NCI-H2227 (cell line): ENCODE data around the gene IKZF3.
"Not testable (repeated sequence)": the region's sequence is repeated elsewhere in the genome, so short reads cannot be mapped to it uniquely, and the experiment has no call there.

Experiments
- DNase-seq: peaks from one replicate; lab custom pipeline; 2025; ENCODE audit not compliant: unreplicated experiment; lab: John Stamatoyannopoulos, UW

Gene IKZF3

DNA sequence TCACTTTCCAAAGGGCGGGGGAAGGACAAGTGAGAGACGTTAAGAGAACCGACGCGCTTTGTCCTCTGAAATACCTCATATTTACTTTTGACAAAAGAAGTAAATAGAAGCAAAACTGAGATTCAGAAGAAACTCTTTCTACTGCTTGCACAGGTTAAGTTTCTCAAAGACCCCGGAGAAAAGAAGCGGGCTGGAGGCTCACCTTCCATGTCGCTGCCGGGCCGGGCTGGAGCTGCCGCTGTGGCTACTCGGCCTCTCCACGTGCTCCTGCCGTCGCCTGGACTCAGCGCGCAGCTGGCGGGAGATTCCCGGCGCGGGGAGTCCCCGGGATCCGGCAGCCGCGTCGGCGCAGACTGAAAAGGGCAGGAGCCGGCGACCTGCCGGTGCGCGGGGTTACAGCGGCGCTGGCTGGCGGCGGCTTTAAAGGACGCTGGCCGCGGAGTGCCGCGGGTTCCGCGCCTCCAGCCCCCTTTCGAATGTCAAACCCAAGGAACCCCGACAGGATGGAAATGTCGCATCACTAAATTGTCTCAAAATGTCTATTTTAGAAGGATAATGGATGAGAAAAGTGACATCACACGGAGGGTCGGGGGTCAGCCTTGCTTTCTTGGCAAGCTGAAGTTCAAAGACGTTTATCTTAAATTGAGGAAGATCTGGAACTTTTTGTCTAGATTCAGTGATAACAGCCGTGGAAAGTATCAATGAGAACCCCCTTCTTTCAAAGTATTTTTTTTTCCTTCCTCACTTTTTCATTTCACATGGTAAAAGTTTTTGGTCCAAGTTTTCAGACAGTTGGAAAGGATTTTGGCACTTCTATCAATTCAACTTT lies at the start of gene IKZF3:
Gene IKZF3 (minus strand): TSS at position 395 of the 829 bp plus-strand sequence. CDS start 186 bp downstream, at position 209.
- peak; percentile 36 for DNase-seq

DNA sequence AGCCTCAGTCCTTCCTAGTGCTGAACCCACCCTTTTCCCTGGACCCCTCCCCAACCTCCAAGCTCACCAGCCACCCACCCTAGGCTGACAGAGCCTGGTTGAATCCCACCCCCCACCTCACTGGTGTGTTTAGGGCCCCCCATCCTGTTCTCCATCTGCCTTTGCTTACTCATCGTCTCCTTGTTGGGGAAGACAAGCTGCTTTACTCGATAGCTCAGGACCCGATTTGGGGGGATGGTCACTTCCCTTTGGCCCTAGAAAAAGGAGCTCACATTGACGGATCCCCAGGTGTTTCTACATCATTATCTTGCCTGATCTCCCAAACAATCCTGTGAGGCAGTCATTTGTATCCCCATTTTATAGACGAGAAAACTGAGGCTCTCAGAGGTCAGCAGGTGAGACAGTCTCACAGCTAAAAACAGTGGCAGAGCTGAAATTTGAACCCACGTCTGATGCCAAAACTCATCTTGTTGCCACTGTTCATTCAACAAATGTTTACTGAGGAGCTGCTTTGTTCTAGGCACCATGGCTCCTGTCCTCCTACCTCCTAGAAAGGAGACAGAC lies 44.8 kb upstream of the IKZF3 start:
- no peak for DNase-seq

DNA sequence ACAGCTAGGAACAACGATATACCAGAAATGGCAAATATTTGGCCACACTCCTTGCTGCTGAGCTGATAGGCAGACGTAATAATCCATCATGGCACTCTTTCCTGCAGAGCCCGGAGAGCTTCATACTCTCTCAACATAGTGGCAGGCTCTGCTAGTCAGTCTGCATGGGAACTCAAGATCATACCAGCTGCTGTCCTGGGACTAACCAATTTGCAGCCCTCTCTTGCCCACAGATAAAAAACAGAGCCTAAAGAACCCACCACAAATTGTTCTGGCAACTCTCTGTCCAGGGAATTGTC lies 40.8 kb upstream of the IKZF3 start:
- no peak for DNase-seq

- DNase-seq: no peak
Measured at GRCh38 chr17:39903158-39903884, 39.2 kb upstream of the IKZF3 start.

GRCh38 chr17:39902027-39902426 lies 37.9 kb upstream of the IKZF3 start:
- DNase-seq: not testable (repeated sequence)

DNA sequence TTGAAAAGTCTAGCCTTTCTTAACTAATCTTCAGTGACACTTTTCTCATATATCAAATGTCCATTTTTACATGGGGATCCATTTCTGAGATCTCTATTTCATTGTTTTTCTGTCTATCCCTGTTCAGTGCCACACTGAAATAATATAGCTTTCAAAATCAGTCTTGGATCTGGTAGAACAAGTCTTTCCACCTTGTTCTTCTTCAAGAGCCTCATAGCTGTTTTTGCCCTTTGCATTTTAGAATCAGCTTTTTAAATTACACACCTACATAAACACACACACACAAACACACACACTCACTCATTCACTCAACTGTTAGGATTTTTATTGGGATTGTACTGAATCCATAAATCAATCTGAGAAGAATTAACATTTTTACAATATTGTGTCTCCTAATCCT lies 35.1 kb upstream of the IKZF3 start:
- no peak for DNase-seq

DNA sequence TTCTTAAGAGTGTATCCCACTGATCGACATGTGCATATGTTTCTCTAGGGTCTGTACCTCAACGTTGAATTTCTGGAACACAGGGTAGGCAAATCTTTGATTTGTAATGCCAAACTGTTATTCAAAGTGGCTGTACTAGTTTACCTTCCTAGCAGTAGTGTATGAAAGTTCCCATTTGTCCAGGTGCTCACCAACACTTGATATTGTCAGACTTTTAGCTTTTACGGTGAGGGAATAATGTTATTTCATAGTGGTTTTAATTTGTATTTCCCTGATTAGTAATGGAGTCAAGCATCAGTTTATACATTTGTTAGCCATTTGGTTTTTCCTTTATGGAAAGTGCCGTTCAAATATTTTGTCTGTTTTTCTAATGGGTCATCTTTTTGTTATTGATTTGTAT lies 34.0 kb upstream of the IKZF3 start:
- DNase-seq: no peak

GRCh38 chr17:39894681-39895376 lies 30.7 kb upstream of the IKZF3 start:
- no peak for DNase-seq

- DNase-seq: no peak
Measured at GRCh38 chr17:39889200-39889599, 25.1 kb upstream of the IKZF3 start.

DNA sequence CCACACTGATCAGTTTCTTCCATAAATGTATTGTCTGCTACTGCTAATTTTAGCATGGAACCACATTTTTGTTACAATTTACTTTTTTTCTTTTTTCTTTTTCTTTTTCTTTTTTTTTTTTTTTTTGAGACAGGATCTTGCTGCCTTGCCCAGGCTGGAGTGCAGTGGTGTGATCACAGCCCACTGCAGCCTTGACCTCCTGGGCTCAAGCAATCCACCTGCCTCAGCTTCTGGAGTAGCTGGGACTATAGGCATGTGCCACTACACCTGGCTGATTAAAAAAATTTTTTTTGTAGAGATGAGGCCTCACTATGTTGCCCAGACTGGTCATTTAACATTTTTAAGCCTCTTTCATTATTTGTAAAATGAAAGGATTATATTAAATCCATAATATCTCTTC lies 23.0 kb upstream of the IKZF3 start:
- no peak for DNase-seq

- DNase-seq: not testable (repeated sequence)
Measured at GRCh38 chr17:39886102-39886501, 22.0 kb upstream of the IKZF3 start.

- no peak for DNase-seq
Measured at GRCh38 chr17:39872751-39873150, 8.6 kb upstream of the IKZF3 start.

DNA sequence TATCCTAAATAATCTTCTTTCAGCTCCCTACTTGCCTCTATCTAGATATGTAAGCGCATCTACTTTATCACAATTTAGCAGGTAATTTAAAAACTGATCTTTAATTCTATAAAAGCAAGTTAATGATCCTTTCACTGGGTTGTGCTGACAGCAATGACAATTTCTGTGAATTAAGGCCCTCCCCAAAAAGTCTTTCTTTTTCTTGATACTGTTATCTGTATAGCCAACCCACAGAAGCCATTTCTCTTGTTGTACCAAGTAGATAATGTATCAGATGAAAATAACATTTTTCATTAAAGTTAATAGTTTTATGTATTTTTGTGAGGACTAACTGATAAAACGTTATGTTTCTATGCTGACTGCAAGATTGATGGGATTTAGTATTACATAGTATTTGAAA lies 7.7 kb upstream of the IKZF3 start:
- no peak for DNase-seq

DNA sequence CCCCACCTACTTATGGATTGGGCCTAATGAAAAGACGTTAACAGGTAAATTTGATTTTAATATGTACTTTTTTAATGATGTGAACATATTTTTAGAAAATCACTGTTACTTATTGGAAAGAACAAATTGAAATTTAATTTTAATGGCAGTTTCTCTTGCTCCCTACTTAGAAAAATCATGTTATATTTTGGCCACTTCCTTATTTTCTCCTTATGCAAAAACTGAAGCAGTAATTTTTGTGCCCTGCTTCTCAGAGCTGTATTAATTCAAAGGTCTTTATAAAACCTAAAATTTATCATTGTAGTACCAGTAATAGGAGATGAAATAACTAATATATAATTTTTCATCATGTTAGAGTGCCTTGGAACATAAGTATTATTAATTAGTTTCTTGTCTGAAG lies 6.7 kb upstream of the IKZF3 start:
- no peak for DNase-seq

GRCh38 chr17:39868554-39868942 lies 4.4 kb upstream of the IKZF3 start:
- no peak for DNase-seq

GRCh38 chr17:39867880-39868553 lies 3.9 kb upstream of the IKZF3 start, which contains the start of gene ZPBP2:
TSS of gene ZPBP2 (plus strand) at chr17:39868202. CDS start at chr17:39868355, 153 bp downstream.
- no peak for DNase-seq

DNA sequence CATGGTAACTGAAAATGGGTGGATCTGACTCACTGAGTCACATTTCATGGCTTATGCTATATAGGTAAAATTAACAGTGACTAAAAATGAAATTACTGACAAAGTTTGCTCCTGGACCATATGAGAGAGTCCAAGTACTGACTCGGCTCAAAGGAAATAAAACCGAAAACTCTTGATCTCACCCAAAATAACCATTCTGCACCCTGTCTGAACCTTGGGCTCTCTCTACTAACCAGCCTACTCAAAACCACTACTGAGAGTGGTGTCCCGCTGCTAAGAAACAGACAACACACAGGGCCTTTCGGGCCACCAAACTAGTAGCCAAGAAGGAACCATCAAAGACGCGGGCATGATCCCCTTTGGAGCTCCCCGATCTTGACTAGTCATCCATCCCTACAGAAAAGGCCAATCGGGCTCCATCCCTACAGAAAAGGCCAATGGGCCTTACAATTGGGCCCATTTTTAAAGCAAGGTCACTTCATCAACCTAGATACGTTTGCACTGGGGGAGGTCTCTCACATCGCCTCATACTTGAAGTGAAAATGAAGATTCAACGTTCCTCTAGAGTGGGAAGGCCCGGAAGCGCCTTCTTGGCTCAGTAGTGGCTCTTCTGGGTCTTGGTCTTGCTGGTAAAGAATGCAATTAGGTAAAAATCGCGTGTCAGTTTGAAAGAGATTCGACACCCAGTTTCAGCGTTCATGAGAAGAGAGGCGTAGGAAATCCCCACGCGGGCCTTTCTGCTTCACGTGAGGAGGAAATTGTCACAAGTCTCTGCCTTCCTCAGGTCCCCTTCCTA lies 3.2 kb upstream of the IKZF3 start:
- DNase-seq: no peak

DNA sequence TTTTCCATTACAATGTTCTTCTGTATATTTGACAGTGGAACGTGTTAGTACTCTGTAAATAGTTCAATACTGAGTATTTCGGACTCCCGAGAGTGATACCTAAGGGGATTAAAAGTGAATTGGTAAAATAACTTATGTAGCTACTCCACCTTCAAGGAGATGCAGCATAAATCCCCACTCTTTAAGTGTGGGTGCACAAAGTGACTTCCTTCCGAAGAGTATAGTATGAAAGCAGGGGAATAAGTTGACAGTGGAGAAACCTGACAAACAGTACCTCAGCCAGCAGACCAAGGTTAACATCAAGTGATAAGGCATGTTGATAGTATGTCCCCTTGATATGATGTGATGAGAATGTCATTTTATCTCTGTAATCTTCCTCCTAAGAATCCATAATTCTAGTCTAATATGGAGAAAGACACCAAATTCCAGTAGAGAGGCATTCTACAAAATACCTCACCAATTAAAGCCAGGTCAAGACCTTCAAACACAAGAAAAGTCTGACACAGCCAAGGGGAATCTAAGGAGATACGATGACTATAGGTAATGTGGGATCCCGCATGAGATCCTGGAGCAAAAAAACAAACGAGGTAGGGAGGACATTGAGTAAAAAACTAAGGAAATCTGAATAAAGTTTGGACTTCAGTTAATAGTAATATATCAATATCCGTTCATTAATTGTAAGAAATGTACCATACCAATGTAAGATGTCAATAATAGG lies 2.1 kb upstream of the IKZF3 start:
- DNase-seq: no peak

GRCh38 chr17:39863244-39863917 lies 731 bp downstream of the IKZF3 start:
- no peak for DNase-seq
